GM18520 (cell line): ENCODE measurements around the gene HEXD.
"Not testable (repeated sequence)": the region's sequence is repeated elsewhere in the genome, so short reads cannot be mapped to it uniquely, and the experiment has no call there.

Experiments
- ATAC-seq: cut with Tn5 transposase; IDR thresholded peaks from one replicate; pipeline ENCODE4 v1.9.1; 2021; ENCODE audit not compliant: unreplicated experiment

Gene HEXD

DNA sequence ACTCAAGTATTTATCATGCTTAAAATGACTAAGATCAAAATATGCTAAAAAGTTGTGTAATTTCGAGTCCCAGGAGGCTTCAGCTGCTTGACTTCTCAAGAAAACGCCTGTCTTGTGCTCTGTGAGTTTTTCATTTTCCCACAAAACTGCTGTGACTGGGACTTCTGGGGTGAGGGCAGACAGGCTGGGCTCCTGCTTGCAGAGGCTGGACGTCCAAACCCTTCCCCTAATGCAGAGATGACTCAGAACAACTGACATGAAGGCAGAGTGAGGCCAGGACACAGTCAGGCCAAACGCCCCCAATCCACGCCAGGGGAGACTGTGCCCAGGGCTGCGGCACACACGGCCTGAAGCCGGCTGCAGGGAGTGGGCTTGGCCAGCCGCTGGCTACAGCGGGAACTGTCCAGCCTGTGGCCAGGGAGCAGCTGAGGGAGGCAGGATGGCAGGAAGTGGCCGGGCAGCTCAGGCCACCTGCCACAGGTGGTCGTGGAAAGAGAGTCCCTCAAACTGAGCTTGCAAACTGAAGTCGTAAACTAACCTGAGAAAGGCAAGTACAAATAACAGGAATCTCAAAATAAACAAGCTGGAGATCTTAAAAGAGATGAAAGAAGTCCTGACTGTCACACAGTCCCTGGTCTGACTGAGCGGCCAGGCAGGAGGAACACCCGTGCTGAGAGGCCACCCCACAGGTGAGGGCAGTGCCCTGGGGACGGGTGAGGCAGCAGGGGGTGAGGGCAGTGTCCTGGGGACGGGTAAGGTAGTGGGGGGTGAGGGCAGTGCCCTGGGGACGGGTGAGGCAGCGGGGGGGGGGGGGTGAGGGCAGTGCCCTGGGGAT, 21.3 kb upstream of the HEXD start:
- ATAC-seq, result no peak

DNA sequence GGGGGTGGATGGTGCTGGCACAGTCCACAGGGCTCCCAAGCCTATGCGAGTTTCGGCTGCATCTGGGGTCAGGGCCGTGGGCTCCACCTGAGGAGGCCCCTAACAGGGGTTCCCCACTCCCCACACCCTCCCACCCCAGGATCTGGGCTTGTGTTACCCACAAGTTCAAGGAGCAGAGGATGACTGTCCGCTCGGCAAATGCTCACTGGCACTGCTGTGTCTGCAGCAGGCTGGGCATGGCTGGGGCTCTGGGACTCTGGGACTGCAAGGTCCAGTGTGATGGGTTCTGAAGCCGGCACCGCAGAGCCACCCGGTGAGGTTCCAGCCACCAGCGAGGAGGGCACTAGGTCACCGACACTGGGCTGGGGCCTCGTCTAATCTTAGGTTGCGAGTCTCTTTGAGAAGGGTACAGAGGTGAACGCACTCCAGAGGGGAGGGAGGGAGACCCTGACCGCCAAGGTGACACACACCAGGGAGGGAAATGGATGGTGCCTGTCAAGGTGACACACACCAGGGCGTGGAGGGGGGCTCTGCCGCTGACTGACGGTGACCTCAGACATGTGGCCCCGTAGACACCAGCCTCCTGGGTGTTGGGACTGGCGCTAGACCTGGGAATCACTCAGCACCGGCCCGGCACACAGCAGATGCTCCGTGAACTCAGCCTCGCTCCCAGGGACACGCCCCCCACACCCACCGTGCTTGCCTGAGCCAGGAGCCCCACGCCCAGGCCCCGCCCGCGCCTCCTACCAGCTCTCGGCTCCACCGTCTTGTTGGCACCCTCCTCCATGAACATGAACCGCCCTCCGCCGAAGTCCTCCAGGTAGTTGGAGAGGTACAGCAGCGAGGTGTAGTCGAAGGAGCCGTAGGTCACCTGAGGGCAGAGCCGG, 20.5 kb upstream of the HEXD start:
- no peak for ATAC-seq

DNA sequence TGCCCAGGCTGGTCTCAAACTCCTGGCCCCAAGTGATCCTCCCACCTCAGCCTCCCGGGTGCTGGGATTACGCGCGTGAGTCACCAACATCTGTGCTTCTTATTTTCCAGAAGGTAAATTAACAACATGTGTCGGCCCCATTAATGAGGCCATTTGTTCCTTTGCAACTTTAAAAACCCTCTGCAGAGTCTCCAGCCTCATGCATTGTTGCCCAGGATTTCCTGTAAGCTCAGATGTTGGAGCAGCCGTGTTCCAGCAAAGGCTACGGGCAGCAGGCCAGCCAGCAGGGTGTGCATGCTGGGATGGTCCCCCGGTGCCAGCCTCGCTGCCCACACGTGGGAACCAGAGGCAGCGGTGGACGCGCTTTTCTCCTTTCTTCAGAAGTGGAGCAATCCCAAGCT, 19.1 kb upstream of the HEXD start:
- ATAC-seq, result no peak

- no peak for ATAC-seq
Measured at GRCh38 chr17:82399601-82400101, 18.5 kb upstream of the HEXD start.

- no peak for ATAC-seq
Measured at GRCh38 chr17:82400206-82400605, 17.9 kb upstream of the HEXD start.

DNA sequence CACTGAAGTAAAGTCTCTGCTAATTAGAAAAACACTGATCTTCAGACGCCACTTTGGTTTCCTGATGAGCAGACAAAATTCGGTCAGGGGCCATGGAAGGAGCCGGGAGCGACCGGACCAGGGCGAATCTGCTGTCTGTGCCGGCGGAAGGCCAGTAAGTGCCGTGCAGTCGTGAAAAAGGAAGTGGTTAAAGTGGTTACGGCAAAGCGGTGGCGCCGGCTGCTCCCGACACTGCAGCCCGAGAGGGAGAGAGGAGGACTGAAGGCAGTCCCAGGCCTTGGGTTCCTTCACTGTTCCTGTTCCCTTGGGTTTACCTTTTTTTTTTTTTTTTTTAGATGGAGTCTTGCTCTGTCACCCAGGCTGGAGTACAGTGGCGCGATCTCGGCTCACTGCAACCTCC, 17.3 kb upstream of the HEXD start:
- ATAC-seq, result peak; percentile 35

GRCh38 chr17:82402865-82403264, 15.3 kb upstream of the HEXD start:
- ATAC-seq, result no peak

- no peak for ATAC-seq
Measured at GRCh38 chr17:82403662-82404660, 14.2 kb upstream of the HEXD start.

GRCh38 chr17:82405051-82405450, 13.1 kb upstream of the HEXD start:
- no peak for ATAC-seq

DNA sequence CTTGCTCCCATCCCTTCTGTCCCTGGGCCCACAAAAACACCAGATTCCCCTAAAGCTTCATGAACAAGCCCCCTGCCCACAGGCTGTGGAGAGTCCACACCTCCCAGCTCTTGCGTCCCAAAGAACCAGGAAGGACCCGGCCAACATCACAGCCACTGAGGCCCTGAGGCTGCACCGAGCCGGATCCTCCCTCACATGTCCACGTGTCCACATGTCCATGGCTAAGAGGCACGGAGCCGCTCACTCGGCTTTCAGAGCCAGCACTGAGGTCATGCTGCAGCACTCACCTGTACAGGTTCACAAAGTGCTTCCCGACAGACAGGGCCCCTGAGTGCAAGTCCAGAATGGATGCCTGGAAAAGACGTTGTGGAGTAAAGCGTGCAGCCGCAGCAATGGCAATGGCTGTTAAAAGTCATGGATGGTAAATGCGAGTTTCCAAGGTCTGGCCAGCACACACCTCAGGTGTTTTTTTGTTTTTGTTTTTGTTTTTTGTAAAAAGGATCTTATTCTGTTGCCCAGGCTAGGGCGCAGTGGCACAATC, 11.9 kb upstream of the HEXD start:
- no peak for ATAC-seq

- ATAC-seq, result no peak
Measured at GRCh38 chr17:82407255-82407654, 10.9 kb upstream of the HEXD start.

GRCh38 chr17:82408288-82408937, 9.7 kb upstream of the HEXD start:
- no peak for ATAC-seq

DNA sequence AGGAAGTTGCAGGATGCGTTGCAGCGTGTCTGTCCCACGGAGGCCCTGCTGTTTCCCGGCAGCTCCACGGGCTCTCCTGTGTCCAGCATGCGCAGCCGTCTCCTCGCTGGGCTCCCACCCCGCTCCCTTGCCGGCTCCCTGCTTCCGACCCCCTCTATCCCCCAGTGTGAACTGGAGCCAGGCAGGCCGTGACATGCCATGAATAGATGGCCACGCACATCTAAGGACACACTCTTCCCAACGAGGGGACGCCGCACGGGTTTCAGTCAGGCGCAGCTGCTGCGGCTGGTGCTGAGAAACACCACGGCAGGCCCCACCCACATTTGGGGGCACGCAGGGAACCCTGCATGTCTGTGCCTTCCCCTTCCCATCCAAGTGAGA, 9.2 kb upstream of the HEXD start:
- no peak for ATAC-seq

DNA sequence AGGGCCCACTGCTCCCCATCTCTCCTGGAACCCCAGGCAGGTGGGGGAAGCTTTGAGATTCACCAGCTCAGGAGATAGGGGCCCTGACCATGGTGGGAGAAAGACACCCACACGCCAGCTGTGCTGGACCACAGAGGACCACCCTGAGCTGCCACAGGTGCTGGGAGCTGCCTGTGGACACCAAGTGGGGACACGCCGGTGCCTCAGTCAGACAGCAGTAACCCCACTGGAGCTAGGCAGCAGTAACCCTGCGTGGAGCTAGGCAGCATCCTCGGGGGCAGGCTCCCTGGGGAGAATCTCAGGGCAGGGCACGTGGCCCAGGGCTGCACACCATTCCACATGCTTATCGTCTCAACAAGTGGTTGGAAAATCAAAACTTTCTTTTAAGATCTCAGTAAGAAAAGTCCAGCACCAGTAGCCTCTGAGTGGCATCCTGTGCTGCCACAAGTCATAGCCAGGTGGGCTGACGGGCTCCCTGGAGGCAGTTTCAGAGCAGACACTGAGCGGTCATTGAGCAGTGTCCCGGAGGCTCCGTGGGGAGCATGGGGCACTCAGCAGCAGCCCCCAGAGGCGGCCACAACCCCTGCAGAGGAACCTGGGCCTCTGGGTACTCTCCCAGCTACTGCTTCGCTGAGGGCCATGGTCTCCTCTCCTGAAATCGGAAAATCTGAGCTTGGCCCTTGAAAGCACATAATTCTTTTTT, 8.0 kb upstream of the HEXD start:
- no peak for ATAC-seq

DNA sequence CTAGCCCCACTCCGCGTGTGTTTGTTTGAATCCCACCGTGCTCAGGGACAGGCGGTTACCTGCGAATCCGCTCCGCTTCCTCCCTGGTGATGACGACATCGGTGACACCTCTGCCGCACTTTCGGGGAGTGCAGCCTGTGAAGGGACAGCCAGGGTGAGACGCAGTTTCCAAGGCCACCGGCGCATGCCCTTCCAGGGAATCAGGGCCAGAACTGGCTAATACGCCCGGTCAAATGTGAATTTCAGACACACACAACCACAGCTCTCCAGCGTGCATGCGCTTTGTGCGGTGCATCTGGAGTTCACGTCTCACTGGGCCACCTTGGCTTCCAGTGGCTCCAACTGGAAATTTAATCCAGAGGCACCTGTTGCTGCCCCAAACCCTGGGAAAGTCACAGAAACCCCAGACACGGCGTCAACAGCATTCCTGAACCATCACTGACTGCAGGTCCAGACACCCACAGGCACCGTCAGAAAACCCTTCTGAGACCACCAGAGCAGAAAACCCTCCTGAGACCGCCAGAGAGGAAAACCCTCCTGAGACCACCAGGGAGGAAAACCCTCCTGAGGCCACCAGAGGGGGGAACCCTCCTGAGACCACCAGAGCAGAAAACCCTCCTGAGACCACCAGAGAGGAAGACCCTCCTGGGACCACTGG, 6.6 kb upstream of the HEXD start:
- ATAC-seq, result no peak

DNA sequence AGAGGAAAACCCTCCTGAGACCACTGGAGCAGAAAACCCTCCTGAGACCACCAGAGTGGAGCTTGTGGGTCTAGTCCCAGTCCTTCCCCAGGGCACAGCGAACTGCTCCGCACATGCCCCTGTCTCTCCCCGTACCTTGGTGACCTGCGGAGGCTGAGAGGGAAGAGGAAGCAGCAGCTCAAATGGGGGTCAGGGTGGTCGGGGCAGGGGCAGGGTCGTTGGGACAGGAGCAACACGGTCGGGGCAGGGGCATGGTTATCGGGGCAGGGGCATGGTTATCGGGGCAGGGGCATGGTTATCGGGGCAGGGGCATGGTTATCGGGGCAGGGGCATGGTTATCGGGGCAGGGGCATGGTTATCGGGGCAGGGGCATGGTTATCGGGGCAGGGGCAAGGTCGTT, 6.1 kb upstream of the HEXD start:
- ATAC-seq, result not testable (repeated sequence)

- ATAC-seq, result no peak
Measured at GRCh38 chr17:82412535-82413520, 5.3 kb upstream of the HEXD start.
